ENCODE measurements around the gene CYP4B1. TPM values are rescaled to one million over a fixed set of nuclear protein-coding genes. Genes with fewer than 3 reads are reported as not detected.

The CYP4B1 gene
- total RNA-seq, 4 donors from 2014 or later, result 41.1 to 150 (median 113) TPM

DNA sequence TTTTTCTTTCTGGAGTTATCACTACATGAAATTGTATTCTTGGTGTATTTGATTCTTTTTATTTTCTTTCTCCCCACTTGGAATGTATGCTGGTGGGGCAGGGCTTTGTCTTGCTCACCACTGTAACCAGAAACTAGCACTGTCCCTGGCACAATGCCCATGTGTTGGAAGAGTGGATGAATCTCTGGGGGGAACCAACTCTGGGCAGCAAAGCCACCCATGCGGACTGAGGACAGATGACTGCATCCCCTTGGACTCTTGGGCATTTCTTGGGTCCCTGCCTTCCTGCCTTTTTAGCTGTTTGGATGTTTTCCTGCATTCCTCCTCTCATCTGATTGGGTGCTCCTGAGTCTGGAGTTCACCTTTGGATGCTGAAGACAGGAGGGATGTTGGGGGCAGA is 6.1 kb downstream of the CYP4B1 start:
- Histone ChIP-seq H3K4me1 (peaks cover 19 to 41% (median 27%) of the 10 kb centered on the region in 4 donors), H3K27ac (replicated peaks in 1 of 4) (peak overlapping the region; percentile 71 to 82 (median 80)), H3K4me3 (peak overlapping the region in 3 of 4 donors; percentile 2 to 58 (median 43)), H3K27me3 (peaks cover 0 to 12% (median 0%) of the 10 kb centered on the region in 4 donors), H3K9me3 (no peaks in the 10 kb centered on the region), H3K36me3 (no peaks in the 10 kb centered on the region)
- TF ChIP-seq EP300 (IDR thresholded peaks at IDR 0.05), result no peak
- no peak for TF ChIP-seq CTCF (IDR thresholded peaks at IDR 0.05)
- no peak for TF ChIP-seq POLR2A (IDR thresholded peaks at IDR 0.05; ENCODE audit: low read depth)
- no peak for TF ChIP-seq POLR2AphosphoS5 (IDR thresholded peaks at IDR 0.05)
- DNase-seq (ENCODE audit: extremely low spot score), result peak; percentile 92
- 70% methylated on average over 1 of the region's 1 CpG for WGBS
- intact Hi-C loops (cut with DNase I), result no loop called here

DNA sequence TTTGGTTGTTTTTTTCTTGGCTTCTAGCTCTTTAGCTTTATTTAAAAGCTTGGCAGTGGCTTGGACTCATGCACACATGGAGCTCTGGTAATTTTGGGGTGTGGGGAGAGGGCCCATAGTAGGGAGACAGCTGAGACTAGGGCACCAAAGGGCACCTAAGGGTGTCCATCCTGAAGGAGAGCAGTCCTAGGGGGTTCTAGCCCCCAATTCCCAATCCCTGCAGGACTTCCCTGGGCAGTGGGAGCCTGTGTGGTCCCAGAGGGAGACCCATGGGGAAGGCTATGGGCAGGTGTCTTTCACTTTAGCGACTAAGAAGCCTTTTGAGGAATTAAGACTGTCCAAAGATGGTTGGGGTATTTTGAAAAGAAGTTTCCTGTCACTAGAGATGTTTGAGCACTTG is 6.9 kb downstream of the CYP4B1 start:
- H3K27me3 ChIP-seq, result peaks cover 0 to 12% (median 0%) of the 10 kb centered on the region in 4 donors
- peak; percentile 88 for DNase-seq (ENCODE audit: extremely low spot score)
- intact Hi-C loops (cut with DNase I), result no loop called here
- peaks cover 22 to 49% (median 31%) of the 10 kb centered on the region in 4 donors for H3K4me1 ChIP-seq
- no peaks in the 10 kb centered on the region for H3K36me3 ChIP-seq
- no peaks in the 10 kb centered on the region for H3K9me3 ChIP-seq
- TF ChIP-seq CTCF (IDR thresholded peaks at IDR 0.05) (no peak), POLR2A (IDR thresholded peaks at IDR 0.05; ENCODE audit: low read depth) (no peak), EP300 (IDR thresholded peaks at IDR 0.05) (no peak), POLR2AphosphoS5 (IDR thresholded peaks at IDR 0.05) (no peak)
- H3K27ac ChIP-seq (replicated peaks in 1 of 4), result peak overlapping the region; percentile 71 to 82 (median 80)
- WGBS, result 50% methylated on average over 1 of the region's 1 CpG
- peak overlapping the region in 2 of 4 donors; percentile 22 to 58 for H3K4me3 ChIP-seq

DNA sequence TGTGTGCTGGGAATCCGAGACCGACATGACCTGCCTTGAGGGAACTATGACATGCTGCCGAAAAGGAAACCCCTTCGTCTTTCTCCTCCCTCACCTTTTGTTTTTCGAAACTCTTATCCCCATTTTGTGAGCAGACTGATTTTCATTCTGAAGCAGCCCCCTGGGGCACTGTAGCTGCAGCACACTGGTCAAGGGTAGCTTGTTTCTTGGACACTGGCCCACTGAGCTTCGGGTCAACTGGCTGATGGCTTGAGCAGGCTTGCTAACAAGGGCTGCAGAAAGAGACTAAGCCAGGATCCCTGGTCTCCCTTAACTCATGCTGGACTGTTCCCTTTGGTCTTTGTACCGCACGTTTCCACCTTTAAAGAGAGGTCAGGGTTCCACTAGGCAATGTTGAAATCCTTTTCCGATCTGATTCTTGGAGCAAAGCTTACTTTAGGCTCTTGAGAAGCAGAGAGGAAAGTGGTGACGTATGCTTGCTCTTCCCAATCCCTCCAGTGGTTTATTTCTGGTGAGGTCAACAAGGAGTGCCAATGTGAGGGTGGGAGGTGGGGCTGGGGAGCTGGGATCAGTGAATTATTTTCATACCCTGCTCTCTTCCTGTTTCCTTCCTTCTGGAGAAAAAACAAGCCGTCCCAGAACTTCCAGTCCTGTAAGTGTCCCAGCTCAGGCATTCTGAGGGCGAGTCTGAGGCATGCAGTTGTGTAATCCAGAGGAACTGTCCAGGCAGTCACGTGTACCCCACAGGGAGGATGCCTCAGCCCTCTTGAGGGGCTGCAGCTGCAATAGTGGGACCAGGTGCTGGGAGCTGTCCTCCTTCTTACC is 7.6 kb downstream of the CYP4B1 start:
- peaks cover 22 to 53% (median 35%) of the 10 kb centered on the region in 4 donors for H3K4me1 ChIP-seq
- peak; percentile 93 for DNase-seq (ENCODE audit: extremely low spot score)
- WGBS, result 54% methylated on average over 13 of the region's 13 CpGs
- peak overlapping the region; percentile 71 to 82 (median 80) for H3K27ac ChIP-seq (replicated peaks in 1 of 4)
- no peaks in the 10 kb centered on the region for H3K9me3 ChIP-seq
- intact Hi-C loops (cut with DNase I), result no loop called here
- H3K27me3 ChIP-seq, result peaks cover 0 to 12% (median 0%) of the 10 kb centered on the region in 4 donors
- peak overlapping the region in 2 of 4 donors; percentile 22 to 58 for H3K4me3 ChIP-seq
- TF ChIP-seq POLR2A (IDR thresholded peaks at IDR 0.05; ENCODE audit: low read depth), result no peak
- TF ChIP-seq EP300 (IDR thresholded peaks at IDR 0.05), result peak; percentile 54
- no peak for TF ChIP-seq CTCF (IDR thresholded peaks at IDR 0.05)
- TF ChIP-seq POLR2AphosphoS5 (IDR thresholded peaks at IDR 0.05), result peak; percentile 69 to 88
- H3K36me3 ChIP-seq, result peaks cover 0 to 2% (median 0%) of the 10 kb centered on the region in 4 donors

DNA sequence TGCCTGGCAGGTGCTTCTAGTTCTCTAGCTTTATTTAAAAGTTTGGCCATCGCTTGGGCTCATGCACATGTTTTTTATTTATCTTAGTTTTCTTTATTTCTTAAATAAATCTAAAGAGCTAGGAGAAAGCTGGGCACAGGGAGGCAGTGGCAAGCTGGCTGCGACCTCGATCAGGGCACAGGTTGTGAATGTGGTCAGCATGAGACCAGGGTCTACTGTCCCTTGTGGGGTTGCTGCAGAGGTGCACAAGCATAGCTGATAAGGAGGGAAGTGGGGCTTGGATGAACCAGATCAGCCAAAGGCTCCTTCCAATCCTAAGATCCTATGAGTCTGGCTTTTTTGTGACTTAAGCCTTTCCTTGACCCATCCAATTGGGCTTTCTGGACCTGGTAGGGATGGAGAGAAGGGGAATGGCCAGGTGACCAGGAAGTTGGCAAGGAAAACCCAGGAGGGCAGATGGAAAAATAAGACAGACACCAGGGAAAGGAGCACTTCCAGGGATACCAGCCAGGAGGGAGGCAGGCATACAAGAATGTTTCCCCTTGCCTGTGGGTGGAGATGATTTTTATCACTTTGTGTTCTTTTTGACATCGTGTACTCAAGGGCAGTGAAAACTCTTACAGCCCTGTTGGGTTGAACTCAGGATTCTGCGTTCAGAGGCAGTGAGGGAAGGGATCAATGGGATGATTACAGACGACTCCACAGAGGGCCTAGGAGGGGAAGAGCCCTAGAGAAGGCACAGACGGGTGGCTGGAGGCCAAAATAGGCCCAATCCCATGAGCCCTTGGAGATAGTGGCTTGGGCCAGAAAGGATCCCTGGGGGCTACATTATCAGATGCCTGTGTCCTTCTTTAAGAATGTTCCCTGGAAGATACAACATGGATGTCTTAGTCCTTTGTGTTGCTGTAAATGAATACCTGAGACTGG is 8.5 kb downstream of the CYP4B1 start:
- no peak overlapping the region for H3K4me3 ChIP-seq
- H3K9me3 ChIP-seq, result no peaks in the 10 kb centered on the region
- intact Hi-C loops (cut with DNase I), result no loop called here
- peaks cover 0 to 12% (median 0%) of the 10 kb centered on the region in 4 donors for H3K27me3 ChIP-seq
- H3K36me3 ChIP-seq, result peaks cover 0 to 11% (median 0%) of the 10 kb centered on the region in 4 donors
- peaks cover 22 to 62% (median 37%) of the 10 kb centered on the region in 4 donors for H3K4me1 ChIP-seq
- WGBS, result 63% methylated on average over 7 of the region's 7 CpGs
- H3K27ac ChIP-seq (replicated peaks in 1 of 4), result peak overlapping the region; percentile 65 to 82 (median 76)
- TF ChIP-seq EP300 (IDR thresholded peaks at IDR 0.05), result no peak
- DNase-seq (ENCODE audit: extremely low spot score), result peak; percentile 83

All from esophagus muscularis mucosa (tissue), 4 donors.